HL-60/S4 treated with retinoic acid at 250 ng/mL for 4 days and 3 days (cell line): ENCODE data around the gene BCL6B.
"Not testable (repeated sequence)": the region's sequence is repeated elsewhere in the genome, so short reads cannot be mapped to it uniquely, and the experiment has no call there.

Source experiments
- in situ Hi-C: fragments of 300-500 bp; cut with MboI; formaldehyde crosslinking; loops from 2 replicates; pipeline ENCODE4 v1.7.0; 2022; ENCODE audit warnings: low sequenced_read_pairs

The BCL6B gene

DNA sequence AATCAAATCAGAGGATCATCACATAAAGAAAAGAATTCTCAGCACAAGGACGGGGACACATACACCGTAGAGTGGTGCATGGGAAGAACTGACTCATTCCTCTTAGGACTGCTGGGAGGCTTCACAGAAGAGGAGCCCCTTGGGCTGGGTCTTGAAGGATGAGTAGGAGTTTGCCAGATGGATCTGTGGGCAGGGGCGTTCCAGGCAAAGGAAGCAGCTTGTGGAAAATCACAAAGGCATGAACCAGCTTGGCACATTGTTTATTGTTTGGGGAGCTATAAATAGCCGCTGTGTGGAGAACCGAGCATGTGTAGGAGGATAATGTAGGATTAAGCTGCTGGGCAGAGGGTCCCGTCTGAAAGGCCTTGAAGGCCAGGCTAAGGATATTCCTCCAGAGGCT, 26.1 kb downstream of the BCL6B start:
- in situ Hi-C loops = loop anchor here (10.0 kb wide), 1 partner anchor 86 kb away; no protein-coding TSS in a partner anchor

DNA sequence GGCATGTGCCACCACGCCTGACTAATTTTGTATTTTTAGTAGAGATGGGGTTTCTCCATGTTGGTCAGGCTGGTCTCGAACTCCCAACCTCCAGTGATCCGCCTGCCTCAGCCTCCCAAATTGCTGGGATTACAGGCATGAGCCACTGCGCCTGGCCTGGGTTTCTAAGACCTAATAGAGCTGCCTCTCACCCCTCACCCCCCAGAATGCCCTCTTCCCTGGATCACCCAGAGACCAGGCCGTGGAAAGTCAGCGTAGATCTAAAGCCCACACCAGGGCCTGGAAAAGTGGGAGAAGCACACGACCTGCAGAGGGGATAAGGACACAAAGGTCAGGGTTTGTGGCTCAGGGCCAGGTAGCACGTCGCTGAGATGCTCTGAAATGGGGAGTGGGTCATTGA, 27.7 kb downstream of the BCL6B start:
- in situ Hi-C loops = not testable (repeated sequence)

DNA sequence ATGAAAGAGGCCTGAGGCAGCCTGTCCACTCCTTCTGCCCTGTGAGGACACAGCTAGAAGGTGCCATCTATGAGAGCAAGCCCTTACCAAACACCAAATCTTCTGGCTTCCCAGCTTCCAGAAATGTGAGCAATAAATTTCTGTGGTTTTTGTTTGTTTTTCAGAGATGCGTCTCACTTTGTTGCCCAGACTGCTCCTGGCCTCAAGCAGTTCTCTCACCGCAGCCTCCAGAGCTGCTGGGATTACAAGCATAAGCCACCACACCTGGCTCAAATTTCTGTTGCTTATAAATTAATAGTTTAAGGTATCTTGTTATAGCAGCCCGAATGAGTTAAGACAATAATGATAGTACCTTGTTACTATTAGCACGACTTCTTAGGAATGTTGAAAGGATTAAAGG, 33.5 kb downstream of the BCL6B start:
- in situ Hi-C loops = no loop called here

DNA sequence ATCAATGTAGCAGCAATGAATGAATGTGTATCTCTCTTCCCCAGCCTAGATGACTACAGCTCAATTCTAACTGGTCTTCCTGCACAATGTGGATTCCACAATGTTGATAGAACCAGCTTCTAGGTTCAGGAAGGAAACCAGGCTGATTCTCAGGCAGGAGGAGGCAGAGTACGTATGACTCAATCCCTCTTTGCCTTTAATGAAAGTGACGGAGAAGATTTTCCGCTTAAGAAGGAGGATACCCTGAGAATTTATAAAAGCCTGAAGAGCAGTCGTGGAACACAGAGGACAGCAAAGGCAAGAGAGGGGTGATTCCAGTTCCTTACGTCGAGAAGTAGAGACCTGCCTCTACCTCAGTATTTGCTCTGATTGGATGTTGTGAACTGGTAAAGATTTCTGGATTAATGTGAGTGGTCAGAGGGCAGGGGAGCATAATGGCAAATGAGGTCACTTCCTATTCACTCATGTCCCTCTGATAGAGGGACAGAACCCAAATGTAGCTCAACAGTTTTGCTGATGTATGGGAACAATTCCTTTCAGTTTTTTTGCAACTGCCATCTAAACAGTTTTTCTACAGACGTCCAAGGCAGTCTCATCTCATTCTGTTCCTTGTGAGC, 36.1 kb downstream of the BCL6B start:
- in situ Hi-C loops = no loop called here

DNA sequence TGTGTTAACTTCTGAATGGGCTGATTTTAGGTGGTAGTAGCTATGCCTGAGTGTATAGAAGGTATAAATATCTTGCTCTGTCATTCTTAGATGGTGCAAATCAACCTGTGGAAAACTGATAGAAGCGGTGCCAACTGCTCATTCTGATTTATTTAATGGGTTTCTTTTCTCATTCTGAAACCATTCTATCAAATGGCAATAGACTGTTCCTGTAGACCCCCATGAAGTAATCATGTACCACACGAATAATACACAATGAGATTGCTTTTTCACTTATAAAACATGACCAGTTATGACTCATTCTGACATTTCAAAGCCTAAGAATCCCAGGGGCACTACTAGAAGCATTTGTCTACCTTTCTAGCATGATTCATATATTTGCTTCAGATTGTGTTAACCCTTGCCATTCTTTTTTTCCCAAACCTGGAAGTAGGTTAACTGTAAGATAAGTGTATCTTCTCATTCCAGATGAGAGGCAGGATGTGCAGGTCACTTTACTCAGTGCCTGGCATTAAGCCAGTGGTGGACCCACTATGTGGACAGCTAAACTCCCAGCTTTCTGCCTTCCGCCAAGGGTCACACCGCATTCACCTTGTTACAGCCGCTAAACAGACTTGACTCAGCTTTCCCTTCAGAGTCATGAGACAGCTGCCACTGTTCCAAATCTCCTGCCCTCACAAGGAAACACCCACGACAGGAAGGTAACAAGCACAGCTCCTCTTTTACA, 37.5 kb downstream of the BCL6B start:
- in situ Hi-C loops = no loop called here

DNA sequence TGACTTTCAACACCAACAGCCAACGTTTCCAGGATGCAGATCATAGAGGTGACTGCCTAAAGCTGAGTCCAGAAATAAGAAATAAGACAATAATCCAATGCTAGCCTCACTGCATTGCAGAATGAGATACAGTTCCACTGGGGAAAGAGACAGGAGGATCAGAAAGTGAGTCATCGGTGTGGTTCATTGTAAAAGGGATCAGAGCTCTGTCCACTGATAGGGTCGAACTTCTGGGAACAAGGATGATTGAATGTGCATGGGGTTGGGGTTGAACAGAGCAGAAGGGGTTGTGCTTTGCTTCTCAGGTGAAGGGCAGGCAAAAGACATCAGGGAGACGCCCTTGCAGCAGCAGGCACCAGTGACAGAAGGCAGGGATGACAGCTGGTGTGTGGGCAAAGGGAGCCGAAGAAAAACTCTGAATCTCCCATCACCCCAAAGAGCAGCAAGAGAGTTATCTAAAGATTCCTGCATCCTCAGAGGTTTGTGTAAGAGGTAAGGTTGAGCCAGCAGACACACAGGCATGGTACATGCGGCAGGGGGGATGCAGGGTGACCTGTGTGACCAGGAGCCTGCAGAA, 40.8 kb downstream of the BCL6B start:
- in situ Hi-C loops = no loop called here

DNA sequence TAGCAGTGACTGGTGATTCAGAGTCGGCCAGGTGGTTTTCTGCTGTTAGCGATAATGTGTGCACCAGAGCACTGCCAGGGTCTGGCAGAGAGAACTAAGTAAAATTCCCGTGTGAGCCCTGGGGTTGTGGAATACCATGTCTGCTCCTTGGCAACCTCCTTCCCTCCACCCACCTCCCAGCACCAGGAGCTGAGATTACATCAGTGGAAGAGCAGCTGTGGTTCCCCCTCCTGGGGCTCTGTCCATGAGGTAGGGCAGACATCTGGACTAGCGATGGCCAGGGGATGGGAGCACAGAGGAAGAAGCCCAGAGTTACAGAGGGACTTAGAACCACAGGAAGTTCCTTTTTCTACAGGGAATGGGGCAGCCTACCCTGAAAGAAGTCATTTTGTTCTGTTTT, 41.4 kb downstream of the BCL6B start:
- in situ Hi-C loops = no loop called here

DNA sequence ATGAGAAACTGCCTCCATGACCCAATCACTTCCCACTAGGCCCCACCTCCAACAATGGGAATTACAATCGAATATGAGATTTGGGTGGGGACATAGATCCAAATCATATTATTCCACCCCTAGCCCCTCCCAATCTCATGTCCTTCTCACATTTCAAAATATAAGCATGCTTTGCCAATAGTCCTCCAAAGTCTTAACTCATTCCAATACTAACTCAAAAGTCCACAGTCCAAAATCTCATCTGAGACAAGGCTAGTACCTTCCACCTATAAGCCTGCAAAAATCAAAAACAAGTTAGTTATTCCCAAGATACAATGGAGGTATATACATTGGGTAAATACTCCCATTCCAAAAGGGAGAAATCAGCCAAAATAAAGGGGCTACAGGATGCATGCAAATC, 44.3 kb downstream of the BCL6B start:
- in situ Hi-C loops = no loop called here

DNA sequence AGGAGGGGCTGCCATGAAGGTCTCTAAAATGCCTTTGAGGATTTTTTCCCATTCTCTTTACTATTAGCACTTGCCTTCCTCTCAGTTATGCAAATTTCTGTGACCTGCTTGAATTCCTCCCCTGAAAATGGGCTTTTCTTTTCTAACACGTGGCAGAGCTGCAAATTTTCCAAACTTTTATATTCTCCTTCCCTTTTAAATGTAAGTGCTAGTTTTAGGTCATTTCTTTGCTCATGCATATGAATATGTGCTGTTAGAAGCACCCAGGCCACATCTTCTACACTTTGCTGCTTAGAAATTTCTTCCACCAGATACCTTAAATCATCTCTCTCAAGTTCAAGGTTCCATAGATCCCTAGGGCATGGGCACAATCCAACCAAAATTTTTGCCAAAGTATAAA, 45.4 kb downstream of the BCL6B start:
- in situ Hi-C loops = no loop called here

DNA sequence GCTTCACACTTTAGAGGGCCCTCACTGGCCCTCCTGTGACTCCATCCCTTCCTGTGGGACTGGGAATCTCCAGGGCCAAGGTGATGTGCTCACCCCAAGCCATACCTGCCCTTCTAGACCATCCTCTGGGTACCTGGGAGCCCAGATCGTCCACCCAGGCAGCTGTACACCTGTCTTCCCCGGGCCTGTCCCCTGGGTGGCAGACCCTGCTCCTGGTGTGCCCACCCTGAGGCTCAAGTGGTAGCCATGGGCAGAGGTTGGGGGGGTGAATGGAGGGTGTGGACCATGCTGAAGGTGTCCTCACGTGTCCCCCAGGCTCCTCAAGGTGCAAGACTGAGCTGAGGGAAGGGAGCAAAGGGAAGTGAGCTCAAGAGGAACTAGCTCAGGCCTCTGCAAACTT, 47.9 kb downstream of the BCL6B start:
- in situ Hi-C loops = no loop called here

DNA sequence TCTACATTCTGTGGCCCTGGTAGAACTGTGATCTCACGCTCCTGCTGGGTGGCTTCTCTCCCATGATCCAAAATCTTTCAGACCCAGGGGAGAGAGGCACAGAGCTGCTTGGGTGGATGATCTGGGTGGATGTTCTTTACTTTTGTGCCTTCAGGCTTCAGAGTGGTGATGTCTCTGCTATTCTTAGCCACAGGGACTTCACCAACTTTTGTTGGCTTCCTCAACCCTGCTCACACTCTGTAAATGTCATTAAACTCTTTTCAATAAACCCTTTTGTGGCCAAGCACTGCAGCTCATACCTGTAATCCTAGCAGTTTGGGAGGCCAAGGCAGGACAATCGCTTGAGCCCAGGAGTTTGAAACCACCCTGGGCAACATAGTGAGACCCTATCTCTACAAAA, 49.6 kb downstream of the BCL6B start:
- in situ Hi-C loops = no loop called here

DNA sequence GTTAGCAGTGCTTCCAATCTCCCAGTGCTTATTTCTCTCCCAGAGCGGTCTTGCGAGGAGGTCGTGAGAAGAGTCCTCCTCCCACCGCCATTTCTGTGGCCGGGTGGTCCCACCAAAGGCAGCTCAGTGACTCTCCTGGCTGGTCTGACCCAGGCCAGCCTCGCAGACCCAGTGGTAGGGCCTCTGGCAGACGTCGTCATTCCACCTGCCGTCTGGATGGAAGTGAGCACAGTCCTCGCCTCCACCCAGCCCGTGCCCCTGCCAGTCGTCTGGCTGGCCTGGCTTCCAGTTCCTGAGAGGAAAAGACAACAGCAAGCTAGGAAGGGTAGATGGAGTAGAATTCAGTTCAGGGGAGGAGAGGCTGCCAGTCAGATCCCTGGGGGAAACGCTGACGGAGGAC, 52.1 kb downstream of the BCL6B start:
- in situ Hi-C loops = no loop called here

DNA sequence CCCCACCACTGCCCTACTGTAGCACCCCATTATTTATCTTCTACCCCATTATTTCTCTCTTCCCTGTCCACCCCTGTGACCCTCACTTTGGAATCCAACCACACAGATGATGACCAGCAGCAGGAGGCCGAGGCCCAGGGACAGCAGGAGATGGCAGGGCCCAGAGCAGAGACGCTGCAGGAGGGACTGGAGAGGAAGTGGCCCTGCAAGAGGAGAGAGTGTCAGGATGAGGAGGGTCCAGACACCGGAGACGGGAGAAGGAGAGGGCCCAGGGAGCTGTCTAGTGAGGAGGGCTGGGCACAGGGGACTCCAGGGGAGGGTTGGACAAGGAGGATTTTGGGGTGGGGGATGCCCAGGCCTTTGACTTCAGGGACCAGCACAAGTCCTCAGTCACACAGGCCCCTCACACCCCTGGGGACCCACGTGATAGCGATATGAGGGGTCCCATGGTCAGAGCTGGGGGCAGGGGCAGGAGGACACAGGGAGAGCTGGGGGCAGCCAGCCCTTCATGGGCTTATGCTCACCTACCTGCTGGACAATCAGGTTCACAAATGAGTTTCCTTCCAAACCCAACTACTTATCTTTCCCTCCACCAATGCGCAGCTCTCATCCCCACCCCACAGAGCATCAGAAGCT, 55.2 kb downstream of the BCL6B start:
- in situ Hi-C loops = no loop called here

DNA sequence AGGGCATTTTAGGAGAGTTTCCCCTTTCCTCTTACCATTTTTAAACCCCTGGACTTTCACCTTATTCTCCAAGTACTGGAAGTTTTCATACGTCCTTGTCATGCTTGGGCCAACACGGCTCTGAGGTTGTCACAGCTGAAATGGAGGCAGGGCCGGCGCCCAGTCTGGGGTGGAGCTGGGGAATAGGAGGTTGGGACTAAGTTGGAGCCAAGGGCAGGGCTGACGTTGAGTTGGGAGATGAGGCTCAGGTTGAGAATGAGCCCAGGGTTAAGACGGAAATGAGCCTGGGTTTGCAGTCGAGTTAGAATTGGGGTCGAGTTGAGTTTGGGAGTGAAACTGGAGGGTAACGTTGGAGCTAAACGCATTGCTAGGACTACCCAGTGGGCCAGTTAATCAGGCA, 55.9 kb downstream of the BCL6B start:
- in situ Hi-C loops = no loop called here
